ENCODE results near the gene LRMDA.

DNA sequence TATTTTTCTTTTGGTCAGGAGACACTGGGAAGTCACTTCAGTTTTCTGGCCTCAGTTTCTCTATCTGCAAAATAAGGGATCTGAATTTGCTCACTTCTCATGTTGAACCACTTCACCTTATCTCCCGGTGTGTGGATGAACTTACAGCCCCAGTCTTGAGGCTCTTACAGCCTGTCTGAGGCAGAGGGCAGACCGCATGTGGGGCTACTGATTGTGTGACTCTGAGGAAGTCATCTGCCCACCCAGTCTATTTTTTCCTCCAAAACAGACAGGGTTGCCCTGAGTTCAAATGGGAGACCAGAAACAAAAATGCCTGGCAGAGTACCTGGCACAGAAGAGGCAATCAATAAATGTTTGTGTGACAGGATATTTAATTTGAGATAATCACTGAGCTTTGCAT, 78.3 kb downstream of the LRMDA start:
- TF ChIP-seq EZH2phosphoT487 (conservative IDR thresholded peaks at IDR 0.05; ENCODE audit: low read length), result no peak
- TF ChIP-seq, protein P1, sequence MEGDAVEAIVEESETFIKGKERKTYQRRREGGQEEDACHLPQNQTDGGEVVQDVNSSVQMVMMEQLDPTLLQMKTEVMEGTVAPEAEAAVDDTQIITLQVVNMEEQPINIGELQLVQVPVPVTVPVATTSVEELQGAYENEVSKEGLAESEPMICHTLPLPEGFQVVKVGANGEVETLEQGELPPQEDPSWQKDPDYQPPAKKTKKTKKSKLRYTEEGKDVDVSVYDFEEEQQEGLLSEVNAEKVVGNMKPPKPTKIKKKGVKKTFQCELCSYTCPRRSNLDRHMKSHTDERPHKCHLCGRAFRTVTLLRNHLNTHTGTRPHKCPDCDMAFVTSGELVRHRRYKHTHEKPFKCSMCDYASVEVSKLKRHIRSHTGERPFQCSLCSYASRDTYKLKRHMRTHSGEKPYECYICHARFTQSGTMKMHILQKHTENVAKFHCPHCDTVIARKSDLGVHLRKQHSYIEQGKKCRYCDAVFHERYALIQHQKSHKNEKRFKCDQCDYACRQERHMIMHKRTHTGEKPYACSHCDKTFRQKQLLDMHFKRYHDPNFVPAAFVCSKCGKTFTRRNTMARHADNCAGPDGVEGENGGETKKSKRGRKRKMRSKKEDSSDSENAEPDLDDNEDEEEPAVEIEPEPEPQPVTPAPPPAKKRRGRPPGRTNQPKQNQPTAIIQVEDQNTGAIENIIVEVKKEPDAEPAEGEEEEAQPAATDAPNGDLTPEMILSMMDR (IDR thresholded peaks at IDR 0.05; ENCODE audit: insufficient read depth, low read length, poor library complexity, severe bottlenecking), result no peak

Data from SU-DHL-6 (cell line).